ENCODE data around the gene RPL36A.

RPL36A gene

DNA sequence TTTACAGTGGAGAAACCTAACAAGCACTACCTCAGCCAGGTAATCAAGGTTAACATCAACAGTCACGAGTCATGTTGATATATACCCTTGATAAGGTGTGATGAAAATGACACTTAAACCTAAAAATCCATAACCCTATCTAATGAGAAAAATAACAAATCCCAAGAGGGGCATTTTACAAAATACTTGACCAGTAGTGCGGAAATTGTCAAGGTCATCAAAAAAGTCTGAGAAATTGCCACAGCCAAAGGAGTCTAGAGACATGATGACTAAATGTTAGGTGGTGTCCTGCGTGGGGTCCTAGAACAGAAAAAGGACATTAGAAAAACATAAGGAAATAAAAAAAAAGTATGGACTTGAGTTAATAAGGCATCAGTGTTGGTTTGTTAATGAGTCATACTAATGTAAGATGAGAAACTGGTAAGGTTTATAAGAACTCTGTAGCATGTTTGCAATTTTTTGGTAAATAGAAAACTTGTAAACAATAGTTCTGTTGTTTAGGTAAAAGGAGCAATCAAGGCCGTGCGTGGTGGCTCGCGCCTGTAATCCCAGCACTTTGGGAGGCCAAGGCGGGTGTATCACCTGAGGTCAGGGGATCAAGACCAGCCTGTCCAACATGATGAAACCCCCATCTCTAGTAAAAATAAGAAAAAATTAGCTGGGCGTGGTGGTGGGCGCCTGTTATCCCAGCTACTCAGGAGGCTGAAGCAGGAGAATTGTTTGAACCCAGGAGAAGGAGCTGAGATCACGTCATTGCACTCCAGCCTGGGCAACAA is 2.9 kb downstream of the RPL36A start:
- no peak for DNase-seq

DNA sequence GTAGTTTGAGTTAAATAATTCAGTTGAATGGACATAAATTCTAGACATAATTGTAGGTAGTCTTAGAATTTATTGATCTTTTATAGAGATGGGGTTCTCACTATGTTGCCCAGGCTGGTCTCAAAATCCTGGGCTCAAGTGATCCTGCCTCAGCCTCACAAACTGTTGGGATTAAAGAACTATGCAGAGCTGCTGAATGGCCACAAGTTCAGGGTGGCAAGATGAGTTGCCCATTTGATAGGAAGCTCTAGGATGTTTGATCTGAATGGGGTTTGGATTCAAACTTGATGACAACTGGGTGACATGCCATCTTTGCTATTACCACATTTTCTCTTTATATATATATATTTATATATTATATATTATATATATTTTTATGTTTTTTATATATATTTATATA is 3.6 kb downstream of the RPL36A start:
- no peak for DNase-seq

DNA sequence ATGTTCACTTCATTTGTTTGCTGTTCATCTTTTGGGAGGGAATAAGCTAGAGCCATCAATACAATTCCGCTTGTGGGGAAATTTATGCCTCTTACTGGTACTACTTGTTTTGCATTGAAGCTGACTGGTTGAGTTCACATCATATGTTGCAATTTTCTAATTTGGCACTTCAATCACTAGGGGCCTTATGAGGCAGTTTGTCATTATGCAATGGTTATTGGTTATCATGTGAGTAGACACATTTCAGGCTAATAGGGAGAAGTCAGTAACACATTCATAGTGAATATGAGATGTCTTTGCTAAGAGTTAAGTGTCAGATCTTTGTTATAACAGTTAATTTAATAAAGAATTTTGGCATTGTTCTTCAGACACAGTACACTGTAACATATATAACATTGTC is 5.0 kb downstream of the RPL36A start:
- no peak for DNase-seq

DNA sequence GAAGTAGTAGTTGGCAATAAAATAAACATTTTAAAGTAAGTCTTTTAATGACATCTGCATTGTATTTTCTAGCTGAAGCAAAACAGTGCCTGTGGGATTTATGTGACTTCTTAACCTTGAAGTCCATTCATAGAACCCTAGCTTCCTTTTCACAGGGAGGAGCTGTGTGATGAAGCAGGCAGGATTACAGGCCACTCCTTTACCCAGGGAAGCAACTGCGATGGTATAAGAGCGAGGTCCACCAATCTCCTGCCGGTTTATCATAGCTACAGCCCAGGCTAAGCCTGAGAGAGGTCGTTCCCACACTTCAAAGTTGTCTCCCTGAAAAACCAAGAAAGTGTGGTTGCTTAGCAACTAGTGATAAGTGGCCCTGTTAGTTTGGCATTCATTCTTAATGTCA is 7.0 kb downstream of the RPL36A start:
- no peak for DNase-seq

DNA sequence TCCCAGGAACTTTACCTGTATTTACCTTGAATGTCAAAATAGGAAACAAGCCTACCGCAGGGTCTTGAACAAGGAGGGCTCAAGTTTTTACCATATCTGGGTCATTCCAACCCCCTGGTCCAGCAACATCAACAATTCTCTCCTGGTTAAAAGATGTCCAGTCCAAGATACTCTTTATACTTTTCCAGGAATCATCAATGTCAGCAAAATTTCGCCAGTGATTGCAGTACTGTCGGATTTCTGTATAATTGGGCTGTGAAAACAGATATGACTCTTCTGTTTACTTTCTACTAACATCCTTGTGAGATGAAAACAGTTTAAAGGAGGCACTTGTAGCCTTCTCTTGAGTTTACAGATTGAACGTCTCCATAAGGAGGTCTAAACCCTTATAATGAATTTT is 7.9 kb downstream of the RPL36A start:
- DNase-seq = no peak

DNA sequence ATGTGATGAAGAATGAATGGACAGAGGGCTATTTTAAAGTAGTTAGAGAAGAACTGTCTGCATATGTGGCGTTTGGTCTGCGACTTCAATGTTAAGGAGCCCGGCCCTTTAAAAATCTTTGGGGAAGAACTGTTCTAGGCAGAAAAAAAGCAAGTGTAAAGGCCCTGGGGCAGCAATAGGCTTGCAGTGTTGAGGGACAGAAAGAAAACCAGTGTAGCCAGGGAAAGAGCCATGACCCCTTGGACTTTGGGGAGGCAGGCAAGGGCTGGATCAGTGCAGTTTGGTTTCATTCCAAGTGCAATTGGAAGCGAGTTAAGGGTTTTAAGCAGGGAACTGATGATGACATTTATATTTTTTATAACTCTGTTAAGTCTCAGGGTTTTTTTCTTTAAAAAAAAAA is 9.0 kb downstream of the RPL36A start:
- no peak for DNase-seq

DNA sequence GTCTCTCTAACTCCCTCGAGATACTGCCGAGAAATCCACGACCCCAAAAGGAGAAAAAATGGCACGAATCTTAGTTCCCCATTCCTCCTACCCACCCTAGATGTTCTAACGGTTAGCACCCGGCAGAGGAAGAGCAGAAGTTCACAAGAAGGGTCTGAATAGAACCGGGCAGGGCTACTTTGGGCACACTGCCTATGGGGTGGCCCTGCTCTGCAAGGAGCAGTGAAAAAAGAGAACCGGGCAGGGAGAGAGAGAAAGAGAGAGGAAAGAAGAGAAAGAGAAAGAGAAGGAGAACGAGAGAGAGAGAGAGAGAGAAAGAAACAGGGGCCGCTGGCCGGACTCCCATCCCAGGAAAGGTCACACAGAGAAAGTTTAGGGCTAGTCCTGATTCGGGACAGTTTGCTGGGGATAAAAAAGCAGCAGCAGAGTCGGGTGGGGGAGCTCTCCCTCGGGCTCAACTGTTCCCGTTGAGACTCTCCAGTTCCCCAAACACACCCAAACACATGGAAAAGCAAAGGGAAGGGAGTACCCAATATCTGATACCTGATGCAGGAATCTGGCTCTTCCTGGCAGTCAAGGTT is 16.4 kb downstream of the RPL36A start:
- DNase-seq = no peak

DNA sequence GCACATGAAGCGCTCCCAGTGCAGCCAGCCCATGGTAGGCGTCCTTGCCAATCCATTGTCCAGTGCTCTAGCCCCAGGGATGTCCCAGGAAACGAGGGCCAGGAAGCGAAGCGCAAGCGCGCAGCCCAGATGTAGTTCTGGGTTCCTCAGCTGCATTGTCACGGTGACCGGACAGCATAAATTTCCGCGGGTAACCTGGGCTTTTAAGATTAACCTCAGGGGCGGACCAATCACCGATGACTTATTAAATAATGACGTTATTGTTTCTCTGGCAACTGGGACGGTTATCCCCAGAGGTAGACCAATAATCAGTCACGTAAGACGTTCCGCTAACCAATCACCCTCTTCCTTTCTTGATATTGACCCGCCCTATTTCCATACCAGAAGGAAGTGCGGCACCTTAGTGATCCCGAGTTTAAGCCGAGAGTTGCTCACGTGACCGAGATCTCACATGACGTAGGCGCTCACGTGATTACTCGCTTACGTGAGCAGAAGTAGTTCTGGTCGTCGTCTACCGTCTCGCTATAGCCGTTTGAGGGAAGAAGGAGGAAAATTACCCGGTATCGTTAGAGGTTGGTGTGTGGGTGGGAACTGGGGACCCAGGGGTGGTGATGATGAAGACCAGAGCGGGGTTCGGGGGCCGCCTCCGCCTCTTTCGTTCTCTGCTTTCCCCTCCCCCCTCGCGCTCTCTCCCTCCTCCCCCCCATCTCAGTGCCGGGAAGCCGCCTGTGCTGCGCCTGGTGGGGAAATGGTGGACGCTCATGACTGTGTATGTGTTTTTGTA is 17.1 kb downstream of the RPL36A start, which contains the start of the genes GLA and HNRNPH2:
TSS of gene GLA (minus strand) at position 178 of the 784 bp plus-strand sequence. CDS start at position 156, 22 bp downstream.
TSS of gene HNRNPH2 (plus strand) at position 475 of the 784 bp plus-strand sequence. CDS start 3,767 bp downstream, outside the sequence.
- peak; percentile 83 for DNase-seq

DNA sequence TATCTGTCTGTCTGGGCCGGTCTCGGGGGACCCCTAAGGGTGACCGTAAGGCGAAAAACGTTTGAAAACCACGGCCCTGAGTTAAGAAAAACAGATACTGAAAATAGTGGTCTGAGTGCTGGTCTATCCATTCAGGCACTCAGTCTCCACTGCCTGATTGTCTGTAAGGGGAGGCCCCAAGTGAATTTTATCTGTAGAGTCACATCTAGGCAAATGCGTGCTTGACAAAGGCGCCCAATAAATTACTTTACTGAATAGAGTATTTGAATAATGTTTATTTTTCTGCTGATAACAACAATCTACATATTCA is 17.7 kb downstream of the RPL36A start:
- DNase-seq = no peak

DNA sequence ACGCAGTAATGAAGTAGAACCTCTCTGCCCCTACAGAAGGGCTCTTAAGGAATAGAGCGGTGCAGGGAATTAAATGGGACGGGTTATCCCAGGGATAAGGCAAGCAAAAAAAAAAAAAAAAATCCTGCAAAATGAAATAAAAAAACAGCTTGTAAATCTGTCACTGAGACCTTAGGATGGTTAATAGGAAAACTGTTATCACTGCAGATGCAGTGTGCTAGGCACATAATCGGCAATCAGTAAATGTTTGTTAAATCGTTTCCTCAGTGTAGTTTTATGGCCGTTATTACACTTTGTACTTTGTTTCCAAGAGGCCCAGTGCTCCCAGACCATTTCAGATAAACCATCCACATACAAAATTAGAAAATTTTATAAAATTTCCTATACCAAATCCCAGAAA is 18.2 kb downstream of the RPL36A start:
- DNase-seq = no peak

DNA sequence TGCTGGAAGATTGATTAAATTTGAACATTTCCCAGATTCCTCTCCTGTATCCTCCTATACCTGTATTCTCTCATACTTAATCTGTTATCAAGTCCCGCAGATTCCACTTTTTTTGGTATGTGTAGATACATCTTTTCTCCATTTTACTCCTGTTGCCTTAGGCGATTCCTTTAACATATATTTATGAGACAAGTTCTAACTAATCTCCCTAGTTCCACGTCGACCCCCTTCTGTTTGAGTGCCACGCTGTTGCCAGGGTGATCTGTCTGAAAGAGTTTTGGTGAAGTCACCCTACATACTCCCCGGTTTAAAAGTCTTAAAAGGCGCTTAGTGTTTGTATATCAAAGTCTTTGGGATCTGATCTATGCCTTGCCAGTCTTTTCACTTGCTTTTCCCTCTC is 19.6 kb downstream of the RPL36A start:
- DNase-seq = no peak

DNA sequence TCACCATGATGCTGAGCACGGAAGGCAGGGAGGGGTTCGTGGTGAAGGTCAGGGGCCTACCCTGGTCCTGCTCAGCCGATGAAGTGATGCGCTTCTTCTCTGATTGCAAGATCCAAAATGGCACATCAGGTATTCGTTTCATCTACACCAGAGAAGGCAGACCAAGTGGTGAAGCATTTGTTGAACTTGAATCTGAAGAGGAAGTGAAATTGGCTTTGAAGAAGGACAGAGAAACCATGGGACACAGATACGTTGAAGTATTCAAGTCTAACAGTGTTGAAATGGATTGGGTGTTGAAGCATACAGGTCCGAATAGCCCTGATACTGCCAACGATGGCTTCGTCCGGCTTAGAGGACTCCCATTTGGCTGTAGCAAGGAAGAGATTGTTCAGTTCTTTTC is 21.2 kb downstream of the RPL36A start:
- no peak for DNase-seq

DNA sequence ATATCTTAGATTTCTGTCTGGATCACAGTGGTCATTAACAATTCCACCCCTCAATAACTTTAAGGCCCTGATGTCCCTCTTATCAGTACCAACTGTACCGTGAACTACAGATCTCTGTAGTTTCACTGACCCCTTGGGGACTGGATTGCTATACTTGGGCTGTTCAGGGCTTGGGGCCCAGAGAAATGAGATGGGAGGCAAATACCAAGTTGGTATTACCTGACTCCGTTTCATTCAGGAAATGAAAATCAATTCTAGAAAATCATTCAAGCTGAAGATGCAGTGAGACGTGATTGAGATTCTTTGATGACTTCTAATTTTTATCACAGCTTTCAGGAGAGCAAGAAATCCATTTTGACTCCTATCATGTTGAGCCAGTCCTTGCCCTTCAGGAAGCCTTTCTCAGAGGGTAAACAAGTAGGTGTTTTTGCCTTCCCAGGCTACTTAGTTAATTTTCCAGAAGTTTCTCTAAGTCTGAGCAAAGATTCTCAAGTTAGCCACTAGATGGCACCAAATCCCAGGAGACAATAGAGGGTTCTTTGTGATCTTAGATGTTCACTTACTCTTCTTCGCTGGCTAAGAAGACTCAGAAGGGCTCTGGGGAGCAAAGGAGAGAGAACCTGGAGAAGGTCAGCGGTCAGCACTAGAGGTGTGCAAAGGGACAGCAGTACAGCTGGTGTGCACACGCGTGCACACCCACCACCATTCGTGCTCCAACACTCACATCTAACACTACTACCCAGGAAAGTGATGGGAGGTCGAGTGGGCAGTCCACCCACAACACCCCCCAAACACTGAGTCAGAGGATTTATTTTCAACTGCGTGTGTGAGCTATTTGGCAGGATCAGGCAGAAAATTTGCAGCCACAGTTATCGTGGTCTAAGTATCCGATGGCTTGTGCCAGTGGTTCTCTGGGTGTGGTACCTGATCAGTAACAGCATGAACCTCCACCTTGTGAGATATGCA is 24.7 kb downstream of the RPL36A start:
- DNase-seq = peak; percentile 21

DNA sequence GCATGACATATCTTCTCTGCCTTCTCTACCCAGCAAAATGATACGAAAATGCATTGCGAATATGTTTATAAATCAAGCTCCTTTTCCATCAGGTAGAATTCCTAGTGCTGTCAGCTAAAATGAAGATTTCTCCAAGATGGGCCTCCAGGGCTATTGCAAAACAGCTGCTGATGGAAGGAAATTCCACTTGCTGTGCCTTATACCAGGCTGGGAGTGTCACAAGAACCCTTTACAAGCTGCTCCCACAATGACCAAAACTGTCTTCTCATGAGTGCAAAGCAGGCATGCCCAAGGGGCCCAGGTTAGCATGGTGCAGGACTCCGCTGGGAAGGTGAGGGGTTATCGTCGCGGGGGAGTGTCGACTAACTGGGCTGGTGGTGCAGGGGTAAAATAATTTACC is 25.9 kb downstream of the RPL36A start:
- no peak for DNase-seq

DNA sequence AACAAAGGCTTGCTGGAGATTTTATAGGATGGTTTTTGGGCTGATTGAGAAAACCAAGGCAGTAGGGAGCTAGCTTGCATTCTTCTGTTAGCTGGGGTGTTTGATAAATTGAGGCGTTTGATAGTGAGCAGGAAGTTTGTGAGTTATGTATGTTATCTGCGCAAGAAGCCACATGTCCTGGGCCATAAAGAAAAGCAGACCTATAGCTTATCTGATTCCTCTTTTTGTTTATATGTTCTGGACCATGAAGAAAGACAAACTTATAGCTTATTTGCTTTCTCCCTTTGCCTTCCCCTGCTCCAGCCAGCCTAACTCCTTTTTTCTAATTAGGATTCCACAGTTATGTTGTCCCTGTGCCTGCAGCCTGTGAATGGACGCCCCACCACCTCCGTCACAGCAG is 26.4 kb downstream of the RPL36A start:
- no peak for DNase-seq

DNA sequence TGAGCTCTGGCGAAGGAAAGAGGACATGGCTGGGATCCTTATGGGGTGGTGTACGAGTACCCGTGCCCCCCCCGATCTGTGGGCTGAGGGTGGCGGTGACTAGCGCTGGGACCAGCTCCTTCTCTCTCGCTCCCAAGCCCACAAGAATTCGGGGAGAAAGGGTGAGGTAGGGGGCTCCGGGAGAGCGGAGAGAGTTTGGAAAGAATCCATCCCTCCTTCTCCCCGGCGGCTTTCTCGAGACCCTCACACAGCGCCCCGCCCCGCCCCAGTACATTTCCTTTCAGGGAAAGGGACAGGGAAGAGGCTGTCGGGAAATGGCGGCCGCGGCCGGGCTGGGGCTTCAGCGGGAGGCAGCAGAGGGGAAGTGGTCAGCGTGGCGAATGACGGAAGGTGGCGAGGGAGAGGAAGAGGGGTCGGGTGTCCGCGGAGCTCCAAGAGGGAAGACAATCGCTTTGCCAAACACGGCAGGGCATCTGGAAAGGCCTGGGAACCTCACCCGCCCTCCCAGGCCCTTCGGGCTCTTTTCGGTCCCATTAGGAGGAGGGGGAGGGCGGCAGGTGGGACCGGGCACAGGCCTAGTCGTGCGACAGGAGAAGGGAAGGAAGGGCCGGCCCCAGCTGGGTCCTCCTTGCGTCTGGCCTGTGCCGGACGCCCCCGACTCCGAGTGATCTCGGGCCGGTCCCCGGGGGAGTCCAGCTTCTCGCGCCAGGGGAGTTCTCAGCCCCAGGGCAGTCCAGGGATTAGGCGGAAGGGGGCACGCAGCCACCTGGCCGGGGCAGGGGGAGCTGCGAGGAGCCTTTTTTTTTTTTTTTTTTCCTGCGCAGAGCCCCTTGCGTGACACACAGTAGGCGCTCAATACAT is 27.4 kb downstream of the RPL36A start:
- DNase-seq = peak; percentile 18

DNA sequence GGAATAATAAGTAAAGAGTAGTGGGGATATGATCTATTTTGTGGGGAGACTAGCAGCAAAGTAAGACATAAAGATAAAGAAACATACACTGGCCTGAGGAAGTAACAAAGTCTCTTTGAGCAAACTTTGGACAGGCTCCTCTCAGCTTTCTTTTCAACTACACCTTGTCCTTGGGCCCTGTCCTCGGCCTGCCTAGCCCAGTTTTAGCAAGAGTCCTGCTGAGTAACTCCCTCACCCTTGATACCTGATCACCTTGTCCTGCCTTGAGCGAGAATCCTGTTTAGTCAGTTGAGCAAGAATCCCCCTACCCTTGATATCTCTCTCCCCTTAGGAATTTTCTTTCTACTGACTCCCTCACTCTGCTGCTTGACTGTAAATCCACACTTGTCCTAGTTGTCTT is 28.7 kb downstream of the RPL36A start:
- no peak for DNase-seq

DNA sequence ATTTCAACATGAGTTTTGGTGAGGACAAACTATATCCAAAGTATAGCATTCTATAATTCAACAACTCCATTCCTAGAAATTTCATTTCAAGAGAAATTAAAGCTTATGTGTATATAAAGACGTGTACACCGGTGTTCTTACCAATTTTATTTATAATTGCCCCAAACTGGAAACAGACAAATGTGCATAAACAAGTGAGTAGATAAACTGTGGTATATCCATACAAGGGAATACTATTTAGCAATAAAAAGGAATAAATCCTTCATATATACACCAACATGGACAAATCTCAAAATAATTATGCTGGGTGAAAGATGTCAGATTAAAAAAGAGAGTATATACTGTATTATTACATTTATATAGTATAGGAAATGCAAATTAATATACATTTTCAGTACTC is 37.1 kb downstream of the RPL36A start:
- DNase-seq = no peak

DNA sequence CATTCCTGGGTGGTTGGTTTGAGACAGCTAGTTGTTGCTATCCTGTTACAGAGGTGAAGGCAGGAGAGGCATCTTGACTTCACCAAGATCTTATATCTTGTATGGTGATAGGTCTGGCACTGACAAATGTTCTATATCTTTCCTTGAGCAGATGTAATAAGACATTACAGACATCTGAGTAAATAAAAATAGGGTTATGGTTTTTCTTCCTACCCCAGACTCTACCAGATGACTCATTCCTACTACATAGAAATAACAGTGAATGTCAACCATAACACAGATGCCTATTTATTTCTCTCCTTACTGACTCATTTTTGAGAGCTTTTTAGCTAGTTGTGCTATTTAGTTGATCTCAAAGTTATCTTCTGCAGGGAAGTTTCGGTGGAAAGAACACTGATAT is 39.1 kb downstream of the RPL36A start:
- DNase-seq = no peak

DNA sequence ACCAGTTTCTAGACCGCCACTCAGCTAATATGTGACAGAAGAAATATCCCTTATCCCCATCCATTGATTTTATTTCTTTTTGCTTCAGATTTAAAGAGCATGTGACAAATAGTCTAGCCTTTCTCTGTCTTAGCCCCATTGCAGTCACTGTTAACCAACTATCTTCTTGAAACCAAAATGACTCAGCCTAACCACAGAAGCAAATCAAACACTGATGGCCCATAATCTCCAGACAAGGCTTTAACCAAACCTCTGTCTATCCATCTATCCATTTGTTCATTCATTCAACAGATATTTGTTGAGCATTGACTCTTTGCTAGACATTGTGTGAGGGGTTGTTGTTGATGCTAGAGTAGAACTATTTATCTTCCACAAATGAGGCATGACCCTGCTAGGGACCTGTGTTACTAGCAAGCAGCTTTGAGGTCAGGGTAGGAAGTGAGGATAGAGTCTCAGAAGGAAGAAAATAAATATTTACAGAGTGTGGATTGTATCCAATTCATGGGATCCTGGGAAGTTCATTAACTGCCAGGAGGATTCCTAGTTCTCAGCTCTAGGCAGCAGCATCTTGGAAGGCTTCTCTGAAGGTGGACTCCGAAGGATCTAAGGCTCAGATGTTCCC is 39.8 kb downstream of the RPL36A start:
- DNase-seq = no peak

DNA sequence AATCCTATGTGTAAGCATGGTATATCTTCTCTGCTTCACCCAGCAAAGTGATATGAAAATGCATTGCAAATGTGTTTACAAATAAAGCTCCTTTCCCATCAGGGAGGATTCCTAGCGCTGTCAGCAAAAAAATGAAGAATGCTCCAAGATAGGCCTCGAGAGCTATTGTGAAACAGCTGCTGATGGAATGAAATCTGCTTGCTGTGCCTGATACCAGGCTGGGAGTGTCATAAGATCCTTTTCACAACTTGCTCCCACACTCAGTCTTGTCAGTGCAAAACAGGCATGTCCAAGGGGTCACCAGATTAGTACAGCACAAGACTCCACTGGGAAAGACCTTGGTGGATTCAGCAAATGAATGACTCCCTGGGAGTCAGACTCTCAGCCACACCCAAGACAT is 51.3 kb downstream of the RPL36A start:
- no peak for DNase-seq

All from activated CD8-positive, alpha-beta memory T cell treated with anti-CD3 and anti-CD28 coated beads, Interleukin-2, amount 50 U/mL, for 4 hours (primary cell).